ENCODE data around the gene CRELD1. TPM values are rescaled to one million over a fixed set of nuclear protein-coding genes. Genes with fewer than 3 reads are reported as not detected.

CRELD1 gene
- total and polyA plus RNA-seq, 7 donors, result 4.8 to 67.8 (median 33.7) TPM

DNA sequence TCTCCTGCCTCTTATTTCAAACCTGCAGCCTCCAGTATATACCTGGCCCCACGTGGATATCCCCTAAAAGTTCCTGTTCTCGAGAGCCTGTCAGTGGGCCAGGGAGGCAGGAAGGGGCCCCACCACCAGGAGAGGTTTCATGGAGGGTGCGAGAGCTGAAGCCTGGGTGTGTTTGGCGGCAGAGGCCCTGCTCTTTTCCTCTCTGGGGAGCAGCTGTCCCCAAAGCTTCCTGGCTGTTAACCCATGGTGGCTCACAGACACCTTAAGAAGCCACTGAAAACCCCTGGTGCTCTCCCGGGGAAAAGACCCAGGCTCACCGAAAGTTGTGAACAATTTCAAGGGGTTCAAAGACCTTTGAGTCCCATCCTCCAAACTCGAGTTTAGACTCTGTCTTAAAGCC lies 17.5 kb downstream of the CRELD1 start:
- Histone ChIP-seq H3K27me3 (no peaks in the 10 kb centered on the region), H3K4me3 (no peak overlapping the region), H3K27ac (no peak overlapping the region), H3K9me3 (no peaks in the 10 kb centered on the region), H3K36me3 (peaks cover 0 to 6% (median 0%) of the 10 kb centered on the region in 4 donors), H3K4me1 (peaks cover 0 to 38% (median 28%) of the 10 kb centered on the region in 4 donors)
- 26 to 54% methylated on average over 7 of the region's 7 CpGs for WGBS, 2 donors
- no peak for DNase-seq
- intact Hi-C loops (cut with DNase I), result no loop called here
- TF ChIP-seq EP300 (IDR thresholded peaks at IDR 0.05), result no peak
- no peak for TF ChIP-seq POLR2A (IDR thresholded peaks at IDR 0.05)
- no peak for TF ChIP-seq POLR2AphosphoS5 (IDR thresholded peaks at IDR 0.05)
- TF ChIP-seq, protein P1, sequence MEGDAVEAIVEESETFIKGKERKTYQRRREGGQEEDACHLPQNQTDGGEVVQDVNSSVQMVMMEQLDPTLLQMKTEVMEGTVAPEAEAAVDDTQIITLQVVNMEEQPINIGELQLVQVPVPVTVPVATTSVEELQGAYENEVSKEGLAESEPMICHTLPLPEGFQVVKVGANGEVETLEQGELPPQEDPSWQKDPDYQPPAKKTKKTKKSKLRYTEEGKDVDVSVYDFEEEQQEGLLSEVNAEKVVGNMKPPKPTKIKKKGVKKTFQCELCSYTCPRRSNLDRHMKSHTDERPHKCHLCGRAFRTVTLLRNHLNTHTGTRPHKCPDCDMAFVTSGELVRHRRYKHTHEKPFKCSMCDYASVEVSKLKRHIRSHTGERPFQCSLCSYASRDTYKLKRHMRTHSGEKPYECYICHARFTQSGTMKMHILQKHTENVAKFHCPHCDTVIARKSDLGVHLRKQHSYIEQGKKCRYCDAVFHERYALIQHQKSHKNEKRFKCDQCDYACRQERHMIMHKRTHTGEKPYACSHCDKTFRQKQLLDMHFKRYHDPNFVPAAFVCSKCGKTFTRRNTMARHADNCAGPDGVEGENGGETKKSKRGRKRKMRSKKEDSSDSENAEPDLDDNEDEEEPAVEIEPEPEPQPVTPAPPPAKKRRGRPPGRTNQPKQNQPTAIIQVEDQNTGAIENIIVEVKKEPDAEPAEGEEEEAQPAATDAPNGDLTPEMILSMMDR (IDR thresholded peaks at IDR 0.05), result no peak

DNA sequence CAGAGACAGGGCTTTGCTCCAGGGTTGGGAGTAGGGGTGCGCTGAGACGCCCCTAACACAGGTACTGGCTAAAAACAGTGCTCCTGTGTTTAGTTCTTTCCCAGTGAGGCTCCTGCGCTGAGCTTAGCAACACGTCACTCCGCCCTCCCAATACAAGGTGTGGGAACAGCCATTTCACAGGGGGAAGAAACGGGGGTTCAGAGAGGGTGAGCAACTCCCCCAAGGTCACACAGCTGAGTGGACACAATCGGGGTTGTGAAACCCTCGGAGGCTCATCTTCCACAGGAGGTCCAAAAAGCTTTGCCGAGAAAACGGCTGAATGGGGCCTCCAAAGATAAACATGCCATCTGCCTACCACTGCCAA lies 17.9 kb downstream of the CRELD1 start:
- no peaks in the 10 kb centered on the region for H3K9me3 ChIP-seq
- peaks cover 0 to 40% (median 30%) of the 10 kb centered on the region in 4 donors for H3K4me1 ChIP-seq
- no peak for TF ChIP-seq POLR2AphosphoS5 (IDR thresholded peaks at IDR 0.05)
- TF ChIP-seq, protein P1 (IDR thresholded peaks at IDR 0.05), result no peak
- no peak for TF ChIP-seq EP300 (IDR thresholded peaks at IDR 0.05)
- no peak for TF ChIP-seq POLR2A (IDR thresholded peaks at IDR 0.05)
- no peak overlapping the region for H3K27ac ChIP-seq
- 26 to 46% methylated on average over 10 of the region's 10 CpGs for WGBS, 2 donors
- H3K27me3 ChIP-seq, result no peaks in the 10 kb centered on the region
- peak overlapping the region; percentile 35 to 65 (median 55) for H3K4me3 ChIP-seq
- intact Hi-C loops (cut with DNase I), result no loop called here
- DNase-seq, result no peak
- peaks cover 0 to 6% (median 0%) of the 10 kb centered on the region in 4 donors for H3K36me3 ChIP-seq

DNA sequence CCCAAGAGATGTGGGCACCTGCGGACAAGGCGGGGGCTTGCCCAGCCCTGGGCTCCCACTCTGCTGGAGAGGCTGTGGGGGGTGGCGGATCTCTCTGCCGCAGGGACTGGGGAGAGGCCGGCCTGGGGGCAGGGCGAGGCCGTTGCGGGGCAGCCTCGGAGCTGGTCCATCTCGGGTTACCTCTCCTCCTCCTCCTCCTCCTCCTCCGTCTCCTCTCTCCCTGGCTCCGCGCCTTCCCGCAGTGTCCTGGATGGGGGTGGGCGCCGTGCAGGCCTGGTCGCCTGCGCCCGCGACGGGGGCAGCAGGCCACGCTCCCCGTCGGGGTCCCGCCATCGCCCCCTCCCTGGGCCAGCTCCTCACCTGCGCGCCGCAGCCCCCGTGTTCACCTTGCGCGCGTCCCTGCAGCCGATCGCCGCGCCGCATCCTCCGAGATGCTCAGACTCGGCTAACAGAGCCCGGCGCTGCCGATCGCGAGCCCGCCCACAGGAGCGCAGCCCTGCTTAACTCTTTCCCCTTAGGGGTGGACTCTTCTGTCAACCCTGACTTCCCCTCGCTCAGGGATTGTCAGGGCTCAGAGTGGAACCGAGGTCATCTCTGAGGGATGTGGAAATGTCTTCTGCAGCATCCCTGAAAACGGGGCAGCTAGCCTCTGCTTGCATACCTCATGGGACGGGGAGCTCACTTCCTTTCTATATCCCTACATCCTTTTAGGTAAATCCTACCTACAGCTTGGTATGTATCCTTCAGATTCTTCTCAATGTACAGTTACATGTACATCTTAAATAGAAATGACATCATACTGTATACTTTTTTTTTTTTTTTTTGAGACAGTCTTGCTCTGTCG lies 18.6 kb downstream of the CRELD1 start, which contains the start of gene PRRT3:
Gene PRRT3 (minus strand): TSS at position 447 of the 844 bp plus-strand sequence. CDS start 2,293 bp downstream, outside the sequence.
- Histone ChIP-seq H3K9me3 (no peaks in the 10 kb centered on the region), H3K4me1 (peaks cover 0 to 40% (median 27%) of the 10 kb centered on the region in 4 donors), H3K27me3 (no peaks in the 10 kb centered on the region), H3K36me3 (peaks cover 0 to 6% (median 0%) of the 10 kb centered on the region in 4 donors), H3K27ac (peak within 1 kb of the TSS in 1 of 4 donors; percentile 4), H3K4me3 (peak within 1 kb of the TSS; percentile 35 to 65 (median 55))
- WGBS, 2 donors, result 4% methylated on average over 52 of the region's 52 CpGs
- intact Hi-C loops (cut with DNase I), result no loop called here
- DNase-seq, result no peak
- TF ChIP-seq POLR2AphosphoS5 (IDR thresholded peaks at IDR 0.05) (no peak), EP300 (IDR thresholded peaks at IDR 0.05) (no peak), POLR2A (IDR thresholded peaks at IDR 0.05) (no peak)
- TF ChIP-seq, protein P1 (IDR thresholded peaks at IDR 0.05), result no peak

DNA sequence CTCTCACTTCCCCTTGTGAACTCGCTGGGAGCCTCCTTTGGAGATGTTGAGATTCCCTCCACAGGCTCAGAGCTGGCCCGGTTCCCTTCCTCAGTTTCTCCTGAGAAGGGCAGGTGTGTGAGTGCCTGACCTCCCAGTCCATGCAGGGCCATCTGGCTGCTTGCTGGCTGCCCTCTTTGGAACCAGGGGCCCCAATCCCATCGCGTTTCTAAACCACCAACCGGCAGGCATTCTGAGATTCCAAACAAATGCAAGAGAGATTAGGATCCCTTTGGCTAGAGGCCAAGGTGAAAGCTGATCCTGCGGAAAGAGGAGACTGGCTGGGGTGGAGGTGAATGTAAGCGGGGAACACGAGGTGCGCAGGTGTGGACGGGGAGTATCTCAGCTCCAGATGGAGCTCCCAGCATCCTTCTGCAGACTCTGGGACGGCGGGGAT lies 21.5 kb downstream of the CRELD1 start:
- 78 to 84% methylated on average over 12 of the region's 12 CpGs for WGBS, 2 donors
- H3K27me3 ChIP-seq, result no peaks in the 10 kb centered on the region
- DNase-seq, result no peak

More for the DNA sequence above, 21.5 kb downstream of the CRELD1 start:
- Histone ChIP-seq H3K9me3 (no peaks in the 10 kb centered on the region), H3K4me1 (peaks cover 0 to 29% (median 17%) of the 10 kb centered on the region in 4 donors), H3K4me3 (no peak overlapping the region), H3K27ac (peak overlapping the region; percentile 23 to 74 (median 50)), H3K36me3 (no peaks in the 10 kb centered on the region)
- intact Hi-C loops (cut with DNase I), result no loop called here
- TF ChIP-seq POLR2A (IDR thresholded peaks at IDR 0.05) (no peak), POLR2AphosphoS5 (IDR thresholded peaks at IDR 0.05) (no peak), EP300 (IDR thresholded peaks at IDR 0.05) (no peak)
- TF ChIP-seq, protein P1 (IDR thresholded peaks at IDR 0.05), result no peak

All from sigmoid colon (tissue), 7 donors.